Esophagus (tissue), 2 donors: ENCODE results near the gene RAB37. TPM values are rescaled to one million over a fixed set of nuclear protein-coding genes. Genes with fewer than 3 reads are reported as not detected.

Source experiments
- H3K27ac ChIP-seq, 2 donors: one replicate each; pipeline ENCODE4 v1.5.1; 2013; ENCODE audit warnings: low read depth in 2 of 2, mild to moderate bottlenecking in 2 of 2, inconsistent platforms in 1 of 2, low read length in 1 of 2, moderate library complexity in 1 of 2
- H3K27me3 ChIP-seq, 2 donors: one replicate each; pipeline ENCODE4 v1.6.1; 2013; ENCODE audit warnings: low read length in 2 of 2, control low read depth in 1 of 2, mild to moderate bottlenecking in 1 of 2; ENCODE audit not compliant: insufficient read depth in 2 of 2, control insufficient read depth in 1 of 2
- H3K36me3 ChIP-seq, 2 donors: one replicate each; pipeline ENCODE4 v1.6.1; 2013; ENCODE audit warnings: low read length in 1 of 2; ENCODE audit not compliant: control insufficient read depth in 2 of 2, insufficient read depth in 2 of 2
- H3K4me1 ChIP-seq, 2 donors: one replicate each; pipeline ENCODE4 v1.6.1; 2013; ENCODE audit warnings: low read length in 1 of 2; ENCODE audit not compliant: control insufficient read depth in 2 of 2, insufficient read depth in 2 of 2
- H3K4me3 ChIP-seq, 2 donors: one replicate each; pipeline ENCODE4 v1.5.1; 2013; ENCODE audit warnings: low read length in 2 of 2, mild to moderate bottlenecking in 2 of 2, low read depth in 1 of 2, moderate library complexity in 1 of 2
- H3K9me3 ChIP-seq, 2 donors: one replicate each; pipeline ENCODE4 v1.6.1; 2013; ENCODE audit warnings: mild to moderate bottlenecking in 2 of 2, low read depth in 1 of 2, low read length in 1 of 2, moderate library complexity in 1 of 2; ENCODE audit not compliant: control insufficient read depth in 2 of 2, insufficient read depth in 1 of 2
- WGBS, 2 donors: extraction: QIAGEN DNeasy Blood & Tissue Kit; methylation state at CpG; one replicate each; pipeline ENCODE4 v1.1.7; 2013; 5-methylcytosine and 5-hydroxymethylcytosine counted together
- polyA plus RNA-seq, 2 donors: library from polyadenylated mRNA; stranded (reverse); fragments of 200-250 nt; gene quantifications; one replicate each; pipeline ENCODE4 v1.2.3, GENCODE V29; 2013
- donor health status: healthy with polysubstance abuse.
- donor health status: Bipolar disorder and iron deficiency.

The RAB37 gene
- polyA plus RNA-seq, 2 donors, result 0.66 to 0.86 TPM

DNA sequence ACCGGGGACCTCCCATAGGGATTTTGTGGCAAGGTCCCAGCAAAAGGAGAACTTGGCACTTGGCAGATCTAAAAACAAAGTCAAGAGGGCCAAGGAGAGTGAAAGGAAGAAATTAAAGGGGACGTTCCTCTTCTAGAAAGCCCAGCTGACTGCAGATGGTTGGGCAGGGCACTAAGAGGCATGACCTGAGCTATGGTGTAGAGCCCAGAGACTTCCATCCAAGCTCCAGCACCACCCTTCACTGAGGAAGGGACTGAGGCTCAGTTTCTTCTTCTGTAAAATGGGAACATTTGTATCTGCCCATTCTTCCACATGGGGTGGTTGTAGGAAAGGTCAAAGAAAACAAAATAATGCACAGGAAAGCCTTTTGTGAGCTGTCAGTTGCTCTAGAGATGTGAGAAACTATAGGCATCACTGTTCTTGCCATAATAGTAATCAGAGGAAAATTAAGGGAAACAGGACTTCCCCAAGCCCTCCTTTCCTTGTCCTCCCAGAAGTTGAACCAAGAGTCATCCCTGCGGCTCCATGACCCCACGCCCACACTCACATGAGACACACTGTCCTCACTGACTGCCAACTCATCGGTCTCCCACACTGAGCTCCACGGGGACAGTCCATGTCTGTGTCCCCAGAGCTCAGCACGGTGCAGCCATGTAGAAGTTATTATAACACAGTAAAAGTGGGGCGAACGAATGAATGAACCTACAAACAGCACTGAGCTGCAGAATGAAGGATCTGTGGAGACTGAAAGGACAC lies 34.8 kb upstream of the RAB37 start:
- Histone ChIP-seq H3K27ac (no peak overlapping the region), H3K4me3 (no peak overlapping the region), H3K27me3 (no peaks in the 10 kb centered on the region), H3K4me1 (no peaks in the 10 kb centered on the region), H3K36me3 (no peaks in the 10 kb centered on the region), H3K9me3 (no peaks in the 10 kb centered on the region)
- WGBS, 2 donors, result 75 to 77% methylated on average over 9 of the region's 9 CpGs

- no peak overlapping the region for H3K27ac ChIP-seq
- no peak overlapping the region for H3K4me3 ChIP-seq
- H3K9me3 ChIP-seq, result no peaks in the 10 kb centered on the region
- H3K36me3 ChIP-seq, result no peaks in the 10 kb centered on the region
- WGBS, 2 donors, result 49 to 63% methylated on average over 2 of the region's 2 CpGs
- no peaks in the 10 kb centered on the region for H3K4me1 ChIP-seq
- no peaks in the 10 kb centered on the region for H3K27me3 ChIP-seq
Observed at GRCh38 chr17:74703311-74703710, 33.7 kb upstream of the RAB37 start.

DNA sequence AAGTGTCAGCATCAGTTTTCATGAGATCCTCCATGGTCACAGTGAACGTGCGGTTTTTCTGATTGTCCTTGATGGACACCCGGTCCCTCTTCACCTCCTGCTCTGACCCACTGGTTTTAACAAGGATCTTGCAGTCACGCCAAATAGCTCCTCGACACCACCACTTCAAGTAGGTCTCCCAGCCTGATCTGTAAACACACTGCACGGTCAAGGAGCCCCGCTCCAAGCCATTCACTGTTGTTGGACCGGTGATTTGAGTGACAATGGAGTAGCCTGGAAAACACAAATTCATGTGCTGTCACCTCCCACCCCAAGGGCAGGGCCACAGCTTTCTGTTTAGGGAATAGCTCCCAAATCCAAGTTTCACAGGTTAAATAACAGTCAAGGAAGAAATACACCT lies 32.5 kb upstream of the RAB37 start:
- Histone ChIP-seq H3K27ac (no peak overlapping the region), H3K4me3 (no peak overlapping the region), H3K9me3 (no peaks in the 10 kb centered on the region), H3K36me3 (no peaks in the 10 kb centered on the region), H3K27me3 (no peaks in the 10 kb centered on the region), H3K4me1 (no peaks in the 10 kb centered on the region)
- WGBS, 2 donors, result 85 to 88% methylated on average over 8 of the region's 8 CpGs

DNA sequence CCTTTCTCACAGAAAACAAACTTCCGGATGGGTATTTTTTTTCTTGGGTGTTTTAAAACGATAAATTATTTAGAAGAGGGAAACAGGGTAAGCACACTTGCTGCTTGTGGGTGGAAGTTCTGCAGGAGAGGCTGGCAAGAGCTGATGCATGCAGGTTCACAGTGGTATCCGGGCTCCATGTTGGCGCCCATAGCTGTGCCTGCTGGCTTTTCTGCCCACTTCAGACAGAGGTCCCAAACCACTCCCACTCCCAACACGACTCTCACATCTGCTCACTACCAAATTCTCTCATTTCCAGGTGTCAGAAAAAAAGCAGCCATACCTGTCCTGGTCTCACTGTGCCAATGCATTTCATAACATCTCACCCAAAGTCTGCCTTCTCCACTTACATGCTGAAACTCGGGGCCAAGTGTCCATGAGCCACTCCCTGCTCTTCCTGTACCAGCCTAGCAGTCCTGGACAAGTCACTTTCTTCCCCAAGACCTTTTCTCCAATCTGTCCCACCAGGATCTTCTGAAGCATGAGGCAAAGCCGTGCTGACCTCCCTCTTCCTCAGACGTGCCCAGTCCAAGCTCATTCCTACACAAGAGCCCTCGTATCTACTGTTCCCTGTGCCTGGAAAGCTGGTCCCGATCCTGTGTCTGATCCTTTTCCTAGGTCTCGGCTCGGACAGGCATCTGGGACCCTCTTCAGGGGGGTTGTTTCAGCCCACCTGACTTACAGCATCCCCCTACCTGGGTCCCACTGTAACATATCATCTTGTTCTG lies 25.8 kb upstream of the RAB37 start:
- Histone ChIP-seq H3K9me3 (no peaks in the 10 kb centered on the region), H3K27ac (no peak overlapping the region), H3K4me1 (no peaks in the 10 kb centered on the region), H3K36me3 (no peaks in the 10 kb centered on the region), H3K4me3 (no peak overlapping the region), H3K27me3 (no peaks in the 10 kb centered on the region)
- 57 to 62% methylated on average over 12 of the region's 12 CpGs for WGBS, 2 donors

GRCh38 chr17:74712301-74712700 lies 24.8 kb upstream of the RAB37 start:
- H3K4me3 ChIP-seq, result no peak overlapping the region
- H3K27ac ChIP-seq, result no peak overlapping the region
- H3K4me1 ChIP-seq, result no peaks in the 10 kb centered on the region
- H3K9me3 ChIP-seq, result no peaks in the 10 kb centered on the region
- WGBS, 2 donors, result 72% methylated on average over 7 of the region's 7 CpGs
- H3K27me3 ChIP-seq, result no peaks in the 10 kb centered on the region
- no peaks in the 10 kb centered on the region for H3K36me3 ChIP-seq

DNA sequence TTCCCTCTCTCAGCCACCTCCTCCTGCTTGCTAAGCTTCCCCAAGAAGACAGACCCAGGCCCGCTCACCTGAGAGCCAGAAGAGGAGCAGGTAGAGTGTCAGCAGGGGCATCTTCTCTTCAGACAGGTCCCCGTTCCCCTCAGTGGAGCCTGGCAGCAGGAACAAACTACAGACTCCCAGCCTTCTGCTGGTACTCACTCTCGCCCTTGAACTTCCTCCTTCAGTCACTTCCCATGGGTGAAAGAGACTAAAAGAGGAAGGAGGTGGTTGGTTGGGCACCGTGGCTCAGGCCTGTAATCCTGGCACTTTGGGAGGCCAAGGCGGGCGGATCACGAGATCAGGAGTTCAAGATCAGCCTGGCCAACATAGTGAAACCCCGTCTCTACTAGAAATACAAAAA lies 24.3 kb upstream of the RAB37 start, which contains the start of gene CD300LF:
Gene CD300LF (minus strand): TSS at position 168 of the 400 bp plus-strand sequence. CDS start 57 bp downstream, at position 111.
- Histone ChIP-seq H3K4me3 (no peak within 1 kb of the TSS), H3K4me1 (no peaks in the 10 kb centered on the region), H3K27ac (no peak within 1 kb of the TSS), H3K27me3 (no peaks in the 10 kb centered on the region), H3K9me3 (no peaks in the 10 kb centered on the region), H3K36me3 (no peaks in the 10 kb centered on the region)
- WGBS, 2 donors, result 74 to 77% methylated on average over 8 of the region's 8 CpGs

DNA sequence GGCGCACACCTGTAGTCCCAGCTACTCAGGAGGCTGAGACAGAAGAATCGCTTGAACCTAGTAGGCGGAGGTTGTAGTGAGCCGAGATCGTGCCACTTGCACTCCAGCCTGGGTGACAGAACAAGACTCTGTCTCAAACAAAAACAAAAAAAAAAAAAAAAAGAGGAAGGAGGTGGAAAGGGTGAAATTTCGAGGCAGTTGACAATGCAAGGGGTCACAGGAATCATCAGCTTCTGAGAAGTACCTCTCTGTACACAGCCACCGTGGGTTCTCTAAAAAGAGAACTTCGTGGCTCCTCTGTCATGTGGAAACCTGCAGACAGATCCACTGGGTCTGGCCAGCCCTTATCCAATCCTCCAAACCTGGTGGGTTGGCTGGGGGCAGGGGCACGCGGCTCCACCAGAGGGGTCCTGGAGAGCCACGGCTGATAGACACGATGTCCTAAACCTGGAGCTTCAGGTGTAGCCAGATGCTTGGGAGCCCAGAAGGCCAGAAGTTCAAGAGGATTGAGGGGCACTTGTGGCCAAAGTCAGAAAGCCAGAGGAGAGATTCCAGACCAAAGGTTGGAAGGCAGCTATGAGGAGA lies 23.8 kb upstream of the RAB37 start:
- Histone ChIP-seq H3K4me3 (no peak overlapping the region), H3K27ac (no peak overlapping the region), H3K9me3 (no peaks in the 10 kb centered on the region), H3K27me3 (no peaks in the 10 kb centered on the region), H3K36me3 (no peaks in the 10 kb centered on the region), H3K4me1 (no peaks in the 10 kb centered on the region)
- WGBS, 2 donors, result 76 to 82% methylated on average over 12 of the region's 12 CpGs

- H3K9me3 ChIP-seq, result no peaks in the 10 kb centered on the region
- H3K27ac ChIP-seq, result no peak overlapping the region
- no peaks in the 10 kb centered on the region for H3K27me3 ChIP-seq
- H3K4me1 ChIP-seq, result no peaks in the 10 kb centered on the region
- no peaks in the 10 kb centered on the region for H3K36me3 ChIP-seq
- H3K4me3 ChIP-seq, result no peak overlapping the region
- 36 to 49% methylated on average over 4 of the region's 4 CpGs for WGBS, 2 donors
Observed at GRCh38 chr17:74715144-74715543, 21.9 kb upstream of the RAB37 start.

DNA sequence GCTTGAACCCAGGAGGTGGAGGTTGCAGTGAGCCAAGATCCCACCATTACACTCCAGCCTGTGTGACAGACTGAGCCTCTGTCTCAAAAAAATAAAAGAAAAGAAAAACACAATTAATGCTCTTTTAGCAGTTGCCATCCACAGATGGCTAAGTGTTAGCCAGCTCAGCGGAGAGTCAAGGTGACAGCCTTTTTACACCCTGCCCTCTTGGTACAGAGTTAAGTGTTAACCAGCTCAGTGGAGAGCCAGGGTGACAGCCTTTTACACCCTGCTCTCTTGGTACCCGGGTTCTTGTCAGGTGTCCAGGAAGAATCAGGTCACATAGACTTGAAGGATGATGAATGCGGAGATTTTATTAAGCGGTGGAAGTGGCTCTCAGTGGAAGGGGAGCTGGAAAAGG lies 16.6 kb upstream of the RAB37 start:
- no peak overlapping the region for H3K4me3 ChIP-seq
- no peaks in the 10 kb centered on the region for H3K4me1 ChIP-seq
- no peaks in the 10 kb centered on the region for H3K36me3 ChIP-seq
- no peaks in the 10 kb centered on the region for H3K27me3 ChIP-seq
- H3K27ac ChIP-seq, result no peak overlapping the region
- peaks cover 0 to 5% of the 10 kb centered on the region in 2 donors for H3K9me3 ChIP-seq
- WGBS, 2 donors, result 91 to 93% methylated on average over 4 of the region's 4 CpGs
